HG03103 (cell line): ENCODE data around the gene KCNJ14.

Experiments used
- ATAC-seq: cut with Tn5 transposase; IDR thresholded peaks from one replicate; pipeline ENCODE4 v1.9.1; 2021; ENCODE audit warnings: low read depth; ENCODE audit not compliant: unreplicated experiment

KCNJ14 gene

DNA sequence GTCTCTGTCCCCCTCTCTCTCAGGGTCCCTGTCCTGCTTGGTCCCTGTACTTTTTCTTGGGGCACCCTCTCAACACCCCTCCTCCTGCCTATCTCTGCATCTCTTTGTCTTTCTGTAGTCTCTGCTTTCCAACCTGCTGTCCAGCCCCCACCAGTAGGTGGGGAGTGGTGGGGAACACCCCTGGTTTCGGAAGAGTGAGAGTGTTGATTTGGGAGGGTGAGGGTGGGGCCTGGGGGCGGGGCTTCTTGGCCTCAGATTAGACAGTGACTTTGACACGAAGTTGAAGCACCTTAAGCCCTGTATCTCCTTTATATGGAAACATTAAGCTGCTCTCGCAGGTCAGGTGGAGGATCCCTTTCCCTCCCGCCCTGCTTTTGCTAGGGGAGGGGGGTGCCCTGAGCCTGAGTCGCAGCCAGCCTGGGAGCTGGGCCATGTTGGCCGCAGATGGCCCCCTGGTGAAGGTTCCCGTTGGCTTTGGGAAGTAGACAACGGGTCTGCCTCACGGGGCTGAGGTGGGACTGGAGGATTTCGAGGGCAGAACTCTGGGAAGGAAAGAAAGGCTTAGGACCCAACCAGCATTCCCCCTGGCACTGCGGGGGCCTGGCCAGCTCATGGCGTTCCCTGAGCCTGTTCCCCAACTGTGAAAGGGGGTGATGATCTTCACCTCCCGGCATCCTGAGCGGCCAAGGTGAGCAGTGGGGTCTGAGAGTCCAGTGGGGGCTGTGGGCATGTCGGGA, at the start of gene KCNJ14:
Gene KCNJ14 (plus strand): TSS at position 404 of the 737 bp plus-strand sequence. CDS start 6,151 bp downstream, outside the sequence.
- ATAC-seq: no peak

DNA sequence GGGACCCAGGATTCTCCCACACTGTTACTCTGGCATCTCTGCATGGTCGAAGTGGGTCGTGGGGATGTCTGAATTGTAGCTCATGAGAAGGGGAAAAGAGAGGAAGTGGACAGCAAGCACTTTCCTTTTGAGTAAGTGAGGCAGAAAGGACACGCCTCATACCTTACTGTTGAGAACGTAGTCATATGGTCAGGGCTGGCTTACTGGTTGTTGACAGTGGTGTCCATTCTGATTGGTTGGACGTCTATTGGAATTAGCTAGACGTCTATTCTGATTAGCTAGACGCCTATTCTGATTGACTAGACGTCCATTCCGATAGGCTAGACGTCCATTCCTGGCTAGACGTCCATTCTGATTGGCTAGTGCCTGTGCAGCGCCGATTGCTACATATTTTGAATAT, 49.5 kb upstream of the KCNJ14 start:
- ATAC-seq: no peak

DNA sequence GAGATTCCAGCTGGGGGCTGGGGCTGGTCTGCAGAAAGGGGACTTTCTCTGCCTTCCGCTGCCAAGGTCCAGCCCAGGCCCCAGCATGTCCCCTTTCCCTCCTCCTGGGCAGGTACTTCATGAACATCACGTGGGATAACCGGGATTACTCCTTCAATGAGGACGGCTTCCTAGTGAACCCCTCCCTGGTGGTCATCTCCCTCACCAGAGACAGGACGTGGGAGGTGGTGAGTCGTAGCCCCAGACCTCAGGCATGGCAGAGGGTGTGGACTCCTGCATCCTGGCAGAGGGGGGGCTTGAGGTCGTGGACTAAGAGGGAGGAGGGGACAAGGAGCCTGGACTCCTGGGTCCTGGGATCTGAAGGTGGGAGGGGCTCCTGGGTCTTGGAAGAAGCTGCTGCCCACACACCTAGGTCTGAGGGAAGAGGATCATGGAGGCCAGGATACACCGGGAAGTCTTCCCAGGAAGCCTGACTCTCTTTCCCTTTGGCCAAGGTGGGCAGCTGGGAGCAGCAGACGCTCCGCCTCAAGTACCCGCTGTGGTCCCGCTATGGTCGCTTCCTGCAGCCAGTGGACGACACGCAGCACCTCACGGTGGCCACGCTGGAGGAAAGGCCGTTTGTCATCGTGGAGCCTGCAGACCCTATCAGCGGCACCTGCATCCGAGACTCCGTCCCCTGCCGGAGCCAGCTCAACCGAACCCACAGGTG, 41.3 kb upstream of the KCNJ14 start:
- no peak for ATAC-seq

GRCh38 chr19:48415395-48415794, 40.0 kb upstream of the KCNJ14 start:
- ATAC-seq: no peak

- ATAC-seq: no peak
These were observed 39.6 kb upstream of the KCNJ14 start for GRCh38 chr19:48415806-48416221.

DNA sequence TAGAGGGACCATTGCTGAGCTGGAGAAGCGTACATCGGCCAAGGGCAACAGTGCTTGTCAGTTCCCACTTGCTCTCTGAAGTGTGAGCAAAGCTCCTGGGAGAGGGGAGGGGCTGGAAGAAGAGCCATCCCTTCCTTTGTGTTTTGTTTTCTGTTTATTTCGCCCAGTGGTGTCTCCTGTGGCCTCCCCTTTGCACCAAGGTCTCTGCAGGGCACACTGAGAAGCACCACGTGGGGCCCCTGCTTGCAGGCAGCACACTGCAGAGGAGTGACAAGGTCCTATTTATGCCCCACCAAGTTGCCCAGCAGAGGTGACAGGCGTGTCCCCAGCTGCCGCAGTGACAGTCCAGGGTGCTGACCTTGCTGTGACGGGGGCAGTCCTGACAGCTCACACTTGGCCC, 38.0 kb upstream of the KCNJ14 start:
- ATAC-seq: no peak

DNA sequence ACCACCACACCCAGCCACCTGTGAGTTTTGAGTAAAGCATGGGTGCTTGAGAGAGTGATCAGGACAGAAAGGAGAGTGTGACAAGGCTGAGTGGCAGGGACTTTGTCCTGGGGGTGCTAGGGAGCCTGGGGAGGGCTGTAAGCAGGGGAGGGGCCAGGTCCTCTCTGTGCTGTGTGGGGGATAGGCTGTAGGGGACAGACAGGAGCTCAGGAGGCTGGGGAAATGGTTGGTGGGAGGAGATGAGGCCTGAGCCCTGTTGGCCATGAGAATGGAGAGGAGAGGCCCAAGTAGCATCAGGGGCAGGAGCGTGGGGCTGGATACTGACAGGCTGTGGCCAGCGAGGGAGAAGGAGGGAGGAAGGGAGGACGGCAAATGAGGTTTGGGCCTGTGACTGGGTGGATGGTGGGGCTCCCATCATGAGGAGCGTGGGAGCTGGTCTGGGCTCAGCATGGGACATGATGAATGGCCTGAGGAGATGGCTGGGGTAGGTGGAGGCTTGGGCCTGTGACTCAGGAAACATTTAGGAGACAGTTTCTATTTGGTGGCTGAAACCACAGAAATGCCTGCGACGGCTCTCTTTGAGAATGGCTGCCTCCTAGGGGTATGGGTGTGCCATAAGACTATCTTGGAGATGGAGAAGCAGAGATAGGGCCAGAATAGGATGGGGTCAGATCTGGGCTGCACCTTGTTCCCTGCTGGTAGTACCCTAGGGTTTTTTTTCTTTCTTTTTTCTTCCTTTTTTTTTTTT, 36.9 kb upstream of the KCNJ14 start:
- ATAC-seq: no peak

DNA sequence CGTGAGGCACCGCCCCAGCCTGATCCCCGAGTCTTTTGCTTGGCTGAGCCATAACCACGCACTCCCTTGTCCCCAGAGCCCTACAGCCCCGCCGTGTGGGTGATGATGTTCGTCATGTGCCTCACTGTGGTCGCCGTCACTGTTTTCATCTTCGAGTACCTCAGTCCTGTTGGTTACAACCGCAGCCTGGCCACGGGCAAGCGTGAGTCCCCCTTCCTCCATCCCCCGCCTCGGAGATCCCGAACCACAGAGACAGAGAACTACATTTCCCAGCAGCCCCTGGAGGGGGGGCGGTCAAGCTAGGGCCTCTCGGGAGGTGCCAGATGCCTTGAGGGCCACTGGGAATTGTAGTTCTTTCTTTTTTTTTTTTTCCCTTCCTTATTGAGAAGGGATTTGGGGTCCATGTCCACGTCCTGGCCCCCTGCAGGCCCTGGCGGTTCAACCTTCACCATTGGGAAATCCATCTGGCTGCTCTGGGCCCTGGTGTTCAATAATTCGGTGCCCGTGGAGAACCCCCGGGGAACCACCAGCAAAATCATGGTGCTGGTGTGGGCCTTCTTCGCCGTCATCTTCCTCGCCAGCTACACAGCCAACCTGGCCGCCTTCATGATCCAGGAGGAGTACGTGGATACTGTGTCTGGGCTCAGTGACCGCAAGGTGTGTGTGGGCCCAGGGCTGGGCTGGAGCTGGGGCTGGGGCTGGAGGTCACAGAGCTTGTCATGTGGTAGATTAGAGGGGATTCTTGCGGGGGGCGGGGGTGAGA, 36.0 kb upstream of the KCNJ14 start:
- no peak for ATAC-seq

- no peak for ATAC-seq
These were observed 33.8 kb upstream of the KCNJ14 start for GRCh38 chr19:48421548-48421947.

DNA sequence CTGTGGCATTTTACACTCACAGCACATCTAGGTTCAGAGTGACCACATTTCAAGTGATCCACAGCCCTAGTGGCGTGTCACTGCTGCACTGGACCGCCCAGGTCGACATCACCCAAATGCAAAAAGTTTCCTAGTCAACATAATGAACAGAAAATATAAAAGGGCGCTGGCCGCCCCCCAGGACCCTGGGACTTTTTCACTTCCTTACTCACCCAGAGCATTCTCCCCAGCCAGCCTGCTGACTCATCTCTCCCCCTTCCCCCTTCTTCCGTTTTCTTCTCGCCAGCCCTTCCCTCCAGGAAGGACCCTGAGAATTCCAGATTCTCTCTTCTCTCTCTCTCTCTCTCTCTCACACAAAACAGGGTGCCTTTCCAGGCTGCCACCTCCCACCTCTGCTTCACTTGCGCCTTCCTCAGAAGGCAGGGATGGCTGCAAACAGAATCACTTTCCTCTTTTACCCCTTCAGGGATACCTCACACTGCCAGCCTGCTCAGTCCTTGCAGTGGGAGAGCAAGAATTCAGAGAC, 30.6 kb upstream of the KCNJ14 start:
- no peak for ATAC-seq

- ATAC-seq: no peak
These were observed 26.7 kb upstream of the KCNJ14 start for GRCh38 chr19:48428670-48429069.

DNA sequence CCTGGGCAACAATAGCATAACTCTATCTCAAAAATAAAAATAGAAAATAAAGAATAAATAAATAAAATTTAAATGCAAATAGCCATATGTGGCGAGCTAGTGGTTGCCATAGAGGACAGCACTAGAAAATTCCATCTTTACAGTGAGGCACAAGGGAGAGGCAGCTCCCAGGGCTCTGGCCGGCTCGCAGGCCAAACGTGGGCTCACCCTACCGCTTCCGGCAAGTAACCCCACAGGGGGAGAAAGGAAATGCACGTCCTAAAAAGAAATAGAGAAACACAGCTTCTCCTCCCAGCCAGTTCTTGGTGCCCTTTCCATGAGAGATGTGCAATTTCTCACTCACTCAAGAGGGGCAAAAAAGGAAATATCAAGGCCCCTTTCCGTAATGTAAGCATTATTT, 22.0 kb upstream of the KCNJ14 start:
- no peak for ATAC-seq

DNA sequence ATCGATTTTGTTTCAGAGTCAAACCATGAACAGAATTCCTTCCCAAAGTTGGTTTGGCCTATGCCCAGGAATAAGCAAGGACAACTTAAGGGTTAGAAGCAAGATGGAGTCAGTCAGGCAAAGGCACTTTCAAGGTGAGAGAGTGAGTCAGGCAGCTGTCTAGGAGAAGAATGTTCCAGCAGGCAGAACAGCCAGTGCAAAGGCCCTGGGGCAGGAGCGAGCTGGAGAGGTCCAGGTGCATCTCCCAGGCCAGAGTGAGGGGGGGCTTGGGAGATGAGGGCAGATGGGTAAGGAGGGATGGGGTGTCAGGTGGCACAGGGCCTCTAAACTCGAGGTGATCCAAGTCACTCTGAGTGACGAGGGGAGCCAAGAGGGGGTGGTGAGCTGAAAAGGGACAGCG, 18.8 kb upstream of the KCNJ14 start:
- no peak for ATAC-seq

DNA sequence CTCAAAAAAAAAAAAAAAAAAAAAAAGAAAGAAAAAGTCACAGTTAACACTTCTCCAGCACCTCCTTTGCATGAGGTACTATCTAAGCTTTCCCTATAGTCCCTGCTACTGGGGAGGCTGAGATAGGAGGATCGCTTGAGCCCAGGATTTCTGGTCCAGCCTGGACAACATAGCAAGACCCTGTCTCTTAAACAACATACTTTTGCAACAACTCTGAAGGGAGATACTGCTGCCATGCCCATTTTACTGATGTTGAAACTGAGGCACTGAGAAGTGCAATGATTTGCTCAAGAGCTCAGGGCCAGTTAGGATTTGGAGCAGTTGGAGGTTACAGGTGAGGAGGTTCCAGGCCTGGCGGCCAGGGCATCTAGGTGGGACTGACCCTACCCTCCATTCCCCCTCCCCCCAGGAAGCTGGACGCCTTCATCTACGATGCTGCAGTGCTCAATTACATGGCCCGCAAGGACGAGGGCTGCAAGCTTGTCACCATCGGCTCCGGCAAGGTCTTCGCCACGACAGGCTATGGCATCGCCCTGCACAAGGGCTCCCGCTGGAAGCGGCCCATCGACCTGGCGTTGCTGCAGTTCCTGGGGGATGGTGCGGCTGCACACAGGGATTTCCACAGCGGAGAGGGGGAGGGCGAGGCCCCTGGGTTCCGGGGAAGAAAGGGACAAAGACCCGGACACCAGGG, 13.9 kb upstream of the KCNJ14 start:
- no peak for ATAC-seq

DNA sequence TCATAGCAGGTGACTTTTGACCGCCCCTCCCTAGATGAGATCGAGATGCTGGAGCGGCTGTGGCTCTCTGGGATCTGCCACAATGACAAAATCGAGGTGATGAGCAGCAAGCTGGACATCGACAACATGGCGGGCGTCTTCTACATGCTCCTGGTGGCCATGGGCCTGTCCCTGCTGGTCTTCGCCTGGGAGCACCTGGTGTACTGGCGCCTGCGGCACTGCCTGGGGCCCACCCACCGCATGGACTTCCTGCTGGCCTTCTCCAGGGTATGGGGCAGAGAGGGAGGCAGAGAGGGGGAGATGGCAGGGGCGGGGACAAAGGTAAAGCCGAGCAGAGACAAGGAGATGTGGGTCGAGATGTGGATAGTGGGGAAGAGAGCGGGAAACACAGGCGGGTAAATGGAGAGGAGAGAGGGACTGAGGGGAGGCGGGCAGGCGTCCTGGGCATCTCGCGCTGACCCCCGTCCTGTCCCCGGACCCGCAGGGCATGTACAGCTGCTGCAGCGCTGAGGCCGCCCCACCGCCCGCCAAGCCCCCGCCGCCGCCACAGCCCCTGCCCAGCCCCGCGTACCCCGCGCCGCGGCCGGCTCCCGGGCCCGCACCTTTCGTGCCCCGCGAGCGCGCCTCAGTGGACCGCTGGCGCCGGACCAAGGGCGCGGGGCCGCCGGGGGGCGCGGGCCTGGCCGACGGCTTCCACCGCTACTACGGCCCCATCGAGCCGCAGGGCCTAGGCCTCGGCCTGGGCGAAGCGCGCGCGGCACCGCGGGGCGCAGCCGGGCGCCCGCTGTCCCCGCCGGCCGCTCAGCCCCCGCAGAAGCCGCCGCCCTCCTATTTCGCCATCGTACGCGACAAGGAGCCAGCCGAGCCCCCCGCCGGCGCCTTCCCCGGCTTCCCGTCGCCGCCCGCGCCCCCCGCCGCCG, 13.0 kb upstream of the KCNJ14 start:
- ATAC-seq: no peak

GRCh38 chr19:48443256-48443655, 12.1 kb upstream of the KCNJ14 start:
- ATAC-seq: no peak

- no peak for ATAC-seq
These were observed 11.6 kb upstream of the KCNJ14 start for GRCh38 chr19:48443731-48444128.

DNA sequence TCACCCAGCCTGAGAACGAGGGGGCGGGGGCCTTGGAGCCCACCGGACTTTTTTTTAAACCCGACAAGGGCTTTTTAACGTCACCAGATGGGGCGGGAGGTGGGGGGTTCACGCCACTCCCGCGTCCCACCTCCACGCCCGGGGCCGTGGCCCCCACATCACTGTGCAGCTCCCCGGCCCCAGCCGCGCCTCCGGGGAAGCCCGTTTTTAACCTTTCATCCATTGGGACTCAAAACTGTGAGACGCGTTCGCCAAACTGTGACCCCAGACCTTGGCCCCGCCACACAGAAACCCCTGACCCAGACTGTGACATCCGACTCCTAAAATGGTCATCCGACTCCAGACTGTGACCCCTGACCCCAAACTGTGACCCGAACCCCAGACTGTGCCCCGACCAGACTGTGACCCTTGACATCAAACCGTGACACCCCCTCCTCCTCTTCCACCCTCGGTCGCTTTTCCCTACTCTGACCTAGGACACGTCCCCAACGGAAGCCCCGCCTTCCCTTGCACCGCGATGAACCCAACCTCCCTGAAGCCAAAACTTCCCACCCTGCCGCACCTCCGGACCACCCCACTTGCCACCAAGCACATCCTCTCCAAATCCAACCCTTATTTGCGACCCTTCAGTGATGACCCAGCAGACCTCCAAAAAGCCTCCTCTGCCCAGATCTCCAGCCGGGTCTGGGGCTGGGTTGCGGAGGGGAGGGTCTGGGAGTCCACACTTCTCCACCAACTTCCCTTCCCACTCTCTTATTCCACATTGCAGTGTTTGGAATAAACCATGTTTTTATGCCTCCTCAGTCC, 11.0 kb upstream of the KCNJ14 start:
- no peak for ATAC-seq
